Stimulated activated memory B cell treated with anti-CD40 and anti-IgM and Interleukin-4, amounts not matched to agents 10 μg/mL and 1 μg/mL and 100 μg/mL, for 72 hours (primary cell): Measurements from ENCODE around the gene NSD1.

ENCODE experiments used
- ATAC-seq: fragments of 150-1000 bp; cut with Tn5 transposase; 2 replicates; pipeline ENCODE4 v1.10.0; 2021
- H3K27ac Mint-ChIP-seq: one replicate; pipeline ENCODE4 v1.8.0; 2022; ENCODE audit warnings: mild to moderate bottlenecking, mixed read lengths
- H3K27me3 Mint-ChIP-seq: one replicate; pipeline ENCODE4 v1.8.0; 2022; ENCODE audit warnings: mixed read lengths
- H3K36me3 Mint-ChIP-seq: one replicate; pipeline ENCODE4 v1.8.0; 2022; ENCODE audit warnings: mixed read lengths
- H3K4me1 Mint-ChIP-seq: one replicate; pipeline ENCODE4 v1.8.0; 2022; ENCODE audit warnings: mixed read lengths
- H3K4me3 Mint-ChIP-seq: one replicate; pipeline ENCODE4 v1.8.0; 2022; ENCODE audit warnings: mild to moderate bottlenecking, moderate library complexity, mixed read lengths
- H3K9me3 Mint-ChIP-seq: one replicate; pipeline ENCODE4 v1.8.0; 2022; ENCODE audit warnings: mixed read lengths

Gene NSD1, protein sequence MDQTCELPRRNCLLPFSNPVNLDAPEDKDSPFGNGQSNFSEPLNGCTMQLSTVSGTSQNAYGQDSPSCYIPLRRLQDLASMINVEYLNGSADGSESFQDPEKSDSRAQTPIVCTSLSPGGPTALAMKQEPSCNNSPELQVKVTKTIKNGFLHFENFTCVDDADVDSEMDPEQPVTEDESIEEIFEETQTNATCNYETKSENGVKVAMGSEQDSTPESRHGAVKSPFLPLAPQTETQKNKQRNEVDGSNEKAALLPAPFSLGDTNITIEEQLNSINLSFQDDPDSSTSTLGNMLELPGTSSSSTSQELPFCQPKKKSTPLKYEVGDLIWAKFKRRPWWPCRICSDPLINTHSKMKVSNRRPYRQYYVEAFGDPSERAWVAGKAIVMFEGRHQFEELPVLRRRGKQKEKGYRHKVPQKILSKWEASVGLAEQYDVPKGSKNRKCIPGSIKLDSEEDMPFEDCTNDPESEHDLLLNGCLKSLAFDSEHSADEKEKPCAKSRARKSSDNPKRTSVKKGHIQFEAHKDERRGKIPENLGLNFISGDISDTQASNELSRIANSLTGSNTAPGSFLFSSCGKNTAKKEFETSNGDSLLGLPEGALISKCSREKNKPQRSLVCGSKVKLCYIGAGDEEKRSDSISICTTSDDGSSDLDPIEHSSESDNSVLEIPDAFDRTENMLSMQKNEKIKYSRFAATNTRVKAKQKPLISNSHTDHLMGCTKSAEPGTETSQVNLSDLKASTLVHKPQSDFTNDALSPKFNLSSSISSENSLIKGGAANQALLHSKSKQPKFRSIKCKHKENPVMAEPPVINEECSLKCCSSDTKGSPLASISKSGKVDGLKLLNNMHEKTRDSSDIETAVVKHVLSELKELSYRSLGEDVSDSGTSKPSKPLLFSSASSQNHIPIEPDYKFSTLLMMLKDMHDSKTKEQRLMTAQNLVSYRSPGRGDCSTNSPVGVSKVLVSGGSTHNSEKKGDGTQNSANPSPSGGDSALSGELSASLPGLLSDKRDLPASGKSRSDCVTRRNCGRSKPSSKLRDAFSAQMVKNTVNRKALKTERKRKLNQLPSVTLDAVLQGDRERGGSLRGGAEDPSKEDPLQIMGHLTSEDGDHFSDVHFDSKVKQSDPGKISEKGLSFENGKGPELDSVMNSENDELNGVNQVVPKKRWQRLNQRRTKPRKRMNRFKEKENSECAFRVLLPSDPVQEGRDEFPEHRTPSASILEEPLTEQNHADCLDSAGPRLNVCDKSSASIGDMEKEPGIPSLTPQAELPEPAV (N-terminal part only)

GRCh38 chr5:177133096-177133852, at the start of gene NSD1:
Gene NSD1 (plus strand): TSS chr5:177133773. CDS start chr5:177135104, 1,331 bp downstream.
- peaks cover 20% of the 10 kb centered on the region for H3K36me3 Mint-ChIP-seq
- peak; percentile 83 for ATAC-seq
- H3K27me3 Mint-ChIP-seq, result no peaks in the 10 kb centered on the region
- H3K9me3 Mint-ChIP-seq, result no peaks in the 10 kb centered on the region
- H3K4me1 Mint-ChIP-seq, result peaks cover 46% of the 10 kb centered on the region
- peak within 1 kb of the TSS; percentile 88 for H3K4me3 Mint-ChIP-seq
- peak within 1 kb of the TSS; percentile 91 for H3K27ac Mint-ChIP-seq

DNA sequence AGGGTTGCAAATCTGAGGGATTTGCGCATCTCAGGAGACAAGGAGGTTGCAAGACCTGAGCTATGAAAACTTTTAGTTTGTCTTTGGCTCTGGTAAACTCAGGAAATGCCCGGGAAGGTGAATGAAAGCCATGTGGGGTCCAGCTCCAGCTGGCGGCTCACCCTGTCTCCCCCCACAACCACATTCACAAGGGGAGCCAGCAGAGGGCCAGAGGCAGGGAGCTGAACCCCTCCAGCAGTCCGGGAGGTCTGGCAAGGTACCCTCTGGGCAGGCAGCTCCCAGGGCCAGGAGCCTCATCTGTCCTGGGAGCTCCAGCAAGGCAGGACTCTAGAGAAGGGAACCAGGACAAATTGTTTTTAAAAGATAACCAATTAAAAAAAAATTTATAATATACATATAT, 49.4 kb upstream of the NSD1 start:
- Mint-ChIP-seq H3K4me1 (peaks cover 19% of the 10 kb centered on the region), H3K9me3 (no peaks in the 10 kb centered on the region), H3K27me3 (peaks cover 28% of the 10 kb centered on the region), H3K36me3 (no peaks in the 10 kb centered on the region), H3K4me3 (no peak overlapping the region), H3K27ac (no peak overlapping the region)
- ATAC-seq, result no peak

DNA sequence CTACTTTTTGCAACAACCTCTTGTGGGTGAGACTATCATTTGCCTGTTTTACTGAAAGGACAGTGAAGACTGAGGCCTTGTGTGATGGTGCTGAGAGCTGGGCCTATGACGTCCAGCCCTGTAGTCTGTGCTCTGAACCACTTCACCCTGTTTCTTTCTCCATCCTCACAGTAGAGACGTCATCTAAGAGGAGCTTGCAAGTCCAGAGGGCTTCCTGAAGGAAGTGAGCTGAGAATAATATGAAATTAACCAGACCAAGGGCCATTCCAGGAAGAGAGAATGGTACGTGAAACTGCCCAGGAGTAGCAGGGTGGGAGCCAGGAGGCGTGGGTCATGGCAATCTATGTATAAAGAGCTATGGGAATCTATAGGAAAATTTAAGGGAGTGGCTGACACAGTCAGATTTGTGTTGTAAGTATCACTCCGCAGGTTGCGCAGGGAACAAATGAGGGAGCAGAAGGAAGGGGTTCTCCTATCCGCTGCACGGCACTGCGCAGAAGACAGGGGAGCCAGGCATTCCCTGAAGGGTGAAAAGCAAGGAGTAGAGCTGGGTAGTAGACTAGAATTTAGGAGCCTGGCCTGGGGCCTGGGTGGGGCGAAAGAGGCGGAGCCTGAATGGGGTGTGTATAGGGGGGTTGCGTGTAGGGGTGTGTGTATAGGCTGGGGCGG, 47.5 kb upstream of the NSD1 start:
- Mint-ChIP-seq H3K36me3 (no peaks in the 10 kb centered on the region), H3K4me3 (peak overlapping the region; percentile 64), H3K4me1 (peaks cover 19% of the 10 kb centered on the region), H3K27ac (no peak overlapping the region), H3K27me3 (peaks cover 28% of the 10 kb centered on the region), H3K9me3 (no peaks in the 10 kb centered on the region)
- no peak for ATAC-seq

DNA sequence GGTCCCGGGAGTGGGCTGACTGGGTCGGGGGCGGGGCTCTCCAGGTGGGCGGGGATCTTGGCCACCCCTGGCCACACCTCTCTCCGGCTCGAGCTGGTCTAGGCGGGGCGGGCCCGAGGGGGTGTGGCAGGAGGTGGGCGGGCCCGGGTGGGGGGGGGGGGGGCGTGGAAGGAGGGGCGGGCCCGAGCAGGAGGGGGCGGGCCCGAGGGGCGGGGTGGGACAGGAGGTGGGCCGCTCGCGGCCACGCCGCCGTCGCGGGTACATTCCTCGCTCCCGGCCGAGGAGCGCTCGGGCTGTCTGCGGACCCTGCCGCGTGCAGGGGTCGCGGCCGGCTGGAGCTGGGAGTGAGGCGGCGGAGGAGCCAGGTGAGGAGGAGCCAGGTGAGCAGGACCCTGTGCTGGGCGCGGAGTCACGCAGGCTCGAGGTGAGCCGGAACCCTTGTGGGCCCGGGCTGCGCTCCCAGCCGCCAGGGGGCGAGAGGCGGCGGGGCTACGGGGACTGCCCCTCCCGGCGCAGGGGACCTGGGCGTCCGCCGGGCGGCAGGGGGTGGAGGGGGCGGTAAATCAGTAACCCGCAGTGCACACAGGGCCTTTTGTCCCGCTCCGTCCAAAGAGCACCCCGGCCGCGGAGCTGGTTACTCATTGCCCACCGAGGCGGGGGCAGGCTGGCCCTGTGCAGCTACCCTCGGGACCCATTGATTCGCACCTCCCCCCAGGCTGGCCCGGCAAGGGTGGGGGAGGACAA, 46.7 kb upstream of the NSD1 start, which contains the start of gene FGFR4:
Gene FGFR4 (plus strand): TSS at position 262 of the 744 bp plus-strand sequence. CDS start 2,688 bp downstream, outside the sequence.
- ATAC-seq, result peak; percentile 76
- H3K27me3 Mint-ChIP-seq, result peaks cover 28% of the 10 kb centered on the region
- H3K4me3 Mint-ChIP-seq, result peak within 1 kb of the TSS; percentile 64
- H3K4me1 Mint-ChIP-seq, result peaks cover 19% of the 10 kb centered on the region
- H3K9me3 Mint-ChIP-seq, result no peaks in the 10 kb centered on the region
- no peak within 1 kb of the TSS for H3K27ac Mint-ChIP-seq
- no peaks in the 10 kb centered on the region for H3K36me3 Mint-ChIP-seq

- no peaks in the 10 kb centered on the region for H3K36me3 Mint-ChIP-seq
- ATAC-seq, result no peak
- no peaks in the 10 kb centered on the region for H3K9me3 Mint-ChIP-seq
- peaks cover 27% of the 10 kb centered on the region for H3K27me3 Mint-ChIP-seq
- peaks cover 19% of the 10 kb centered on the region for H3K4me1 Mint-ChIP-seq
- no peak overlapping the region for H3K4me3 Mint-ChIP-seq
- no peak overlapping the region for H3K27ac Mint-ChIP-seq
These were observed 46.1 kb upstream of the NSD1 start for GRCh38 chr5:177087398-177088005.

DNA sequence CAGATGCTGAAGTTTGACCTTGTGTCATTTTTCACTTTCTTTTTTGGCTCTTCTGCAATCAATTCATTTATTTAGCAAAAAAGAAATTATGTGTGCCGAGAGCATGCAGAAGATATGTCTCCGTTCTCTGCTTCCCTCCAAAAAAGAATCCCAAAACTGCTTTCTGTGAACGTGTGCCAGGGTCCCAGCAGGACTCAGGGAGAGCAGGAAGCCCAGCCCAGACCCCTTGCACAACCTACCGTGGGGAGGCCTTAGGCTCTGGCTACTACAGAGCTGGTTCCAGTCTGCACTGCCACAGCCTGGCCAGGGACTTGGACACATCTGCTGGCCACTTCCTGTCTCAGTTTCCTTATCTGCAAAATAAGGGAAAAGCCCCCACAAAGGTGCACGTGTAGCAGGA, 44.4 kb upstream of the NSD1 start:
- H3K27ac Mint-ChIP-seq, result no peak overlapping the region
- ATAC-seq, result no peak
- H3K27me3 Mint-ChIP-seq, result peaks cover 10% of the 10 kb centered on the region
- H3K9me3 Mint-ChIP-seq, result no peaks in the 10 kb centered on the region
- H3K4me3 Mint-ChIP-seq, result no peak overlapping the region
- peaks cover 19% of the 10 kb centered on the region for H3K4me1 Mint-ChIP-seq
- H3K36me3 Mint-ChIP-seq, result no peaks in the 10 kb centered on the region

- Mint-ChIP-seq H3K27me3 (peaks cover 9% of the 10 kb centered on the region), H3K4me1 (peaks cover 19% of the 10 kb centered on the region), H3K9me3 (no peaks in the 10 kb centered on the region), H3K36me3 (no peaks in the 10 kb centered on the region), H3K4me3 (no peak overlapping the region), H3K27ac (no peak overlapping the region)
- ATAC-seq, result no peak
These were observed 43.5 kb upstream of the NSD1 start for GRCh38 chr5:177089825-177090641.

DNA sequence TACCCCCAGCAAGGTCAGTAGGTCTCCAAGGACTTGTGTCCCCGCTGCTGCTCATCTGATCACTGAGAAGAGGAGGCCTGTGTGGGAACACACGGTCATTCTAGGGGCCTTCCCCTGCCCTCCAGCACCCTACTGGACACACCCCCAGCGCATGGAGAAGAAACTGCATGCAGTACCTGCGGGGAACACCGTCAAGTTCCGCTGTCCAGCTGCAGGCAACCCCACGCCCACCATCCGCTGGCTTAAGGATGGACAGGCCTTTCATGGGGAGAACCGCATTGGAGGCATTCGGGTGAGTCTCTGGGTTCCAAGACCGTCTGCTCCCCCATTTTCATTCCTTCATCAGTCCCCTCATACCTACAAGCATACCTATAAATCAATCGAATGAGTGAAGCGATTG, 42.8 kb upstream of the NSD1 start:
- Mint-ChIP-seq H3K9me3 (no peaks in the 10 kb centered on the region), H3K4me3 (no peak overlapping the region), H3K4me1 (peaks cover 14% of the 10 kb centered on the region), H3K27me3 (peaks cover 9% of the 10 kb centered on the region), H3K36me3 (no peaks in the 10 kb centered on the region), H3K27ac (no peak overlapping the region)
- no peak for ATAC-seq

DNA sequence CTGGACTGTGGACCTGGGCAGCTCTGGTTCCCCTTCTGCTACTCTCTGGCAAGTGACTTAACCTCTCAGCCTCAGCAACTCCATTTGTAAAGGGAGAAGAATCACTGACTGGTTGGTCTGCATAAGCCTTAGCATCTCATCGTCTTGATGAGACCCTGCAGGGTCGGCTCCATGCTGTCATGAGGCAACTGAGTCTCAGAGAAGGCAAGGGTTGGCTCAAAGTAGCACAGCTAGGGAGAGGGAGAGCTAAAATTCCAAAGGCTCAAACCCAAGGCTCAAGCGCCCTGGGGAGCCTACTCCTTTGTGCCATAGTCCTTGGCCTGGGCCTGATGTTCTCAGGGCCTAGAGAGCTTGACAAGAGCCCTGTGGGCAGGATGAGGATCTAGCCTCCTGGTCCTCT, 42.3 kb upstream of the NSD1 start:
- ATAC-seq, result no peak
- no peak overlapping the region for H3K27ac Mint-ChIP-seq
- no peak overlapping the region for H3K4me3 Mint-ChIP-seq

GRCh38 chr5:177092178-177093081, 41.1 kb upstream of the NSD1 start:
- Mint-ChIP-seq H3K9me3 (no peaks in the 10 kb centered on the region), H3K4me3 (no peak overlapping the region), H3K4me1 (peaks cover 4% of the 10 kb centered on the region), H3K27ac (no peak overlapping the region), H3K27me3 (peaks cover 7% of the 10 kb centered on the region), H3K36me3 (no peaks in the 10 kb centered on the region)
- no peak for ATAC-seq

More for the DNA sequence above, 42.3 kb upstream of the NSD1 start:
- peaks cover 9% of the 10 kb centered on the region for H3K4me1 Mint-ChIP-seq
- peaks cover 9% of the 10 kb centered on the region for H3K27me3 Mint-ChIP-seq
- H3K9me3 Mint-ChIP-seq, result no peaks in the 10 kb centered on the region
- H3K36me3 Mint-ChIP-seq, result no peaks in the 10 kb centered on the region

- H3K4me3 Mint-ChIP-seq, result no peak overlapping the region
- no peak for ATAC-seq
These were observed 40.4 kb upstream of the NSD1 start for GRCh38 chr5:177093082-177093712.

More at GRCh38 chr5:177093082-177093712, 40.4 kb upstream of the NSD1 start:
- H3K27ac Mint-ChIP-seq, result no peak overlapping the region
- H3K36me3 Mint-ChIP-seq, result no peaks in the 10 kb centered on the region
- H3K27me3 Mint-ChIP-seq, result no peaks in the 10 kb centered on the region
- no peaks in the 10 kb centered on the region for H3K4me1 Mint-ChIP-seq
- no peaks in the 10 kb centered on the region for H3K9me3 Mint-ChIP-seq
